Activated naive CD4-positive, alpha-beta T cell treated with anti-CD3 and anti-CD28 coated beads, Interleukin-2, amount 50 U/mL, for 16 hours (primary cell): ENCODE results near the gene SHOX.
"Not testable (repeated sequence)": the region's sequence is repeated elsewhere in the genome, so short reads cannot be mapped to it uniquely, and the experiment has no call there.

Source experiments
- DNase-seq: peaks from one replicate; pipeline ENCODE4 v3.0.0-alpha.2; 2020

The SHOX gene

DNA sequence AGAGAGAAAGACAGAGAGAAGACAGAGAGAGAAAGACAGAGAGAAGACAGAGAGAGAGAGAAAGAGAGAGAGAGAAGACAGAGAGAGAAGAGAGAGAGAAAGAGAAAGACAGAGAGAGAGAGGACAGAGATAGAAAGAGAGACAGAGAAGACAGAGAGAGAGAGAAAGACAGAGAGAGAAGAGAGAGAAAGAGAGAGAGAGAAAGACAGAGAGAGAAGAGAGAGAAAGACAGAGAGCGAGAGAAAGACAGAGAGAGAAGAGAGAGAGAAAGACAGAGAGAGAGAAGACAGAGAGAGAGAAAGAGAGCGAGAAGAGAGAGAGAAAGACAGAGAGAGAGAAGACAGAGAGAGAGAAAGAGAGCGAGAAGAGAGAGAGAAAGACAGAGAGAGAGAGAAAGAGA lies 7.8 kb upstream of the SHOX start:
- DNase-seq, result not testable (repeated sequence)

- no peak for DNase-seq
Measured at GRCh38 chrX:623268-623598, 7.4 kb upstream of the SHOX start.

GRCh38 chrX:623599-624315 lies 6.8 kb upstream of the SHOX start:
- no peak for DNase-seq

- DNase-seq, result no peak
Measured at GRCh38 chrX:625137-625691, 5.4 kb upstream of the SHOX start.

DNA sequence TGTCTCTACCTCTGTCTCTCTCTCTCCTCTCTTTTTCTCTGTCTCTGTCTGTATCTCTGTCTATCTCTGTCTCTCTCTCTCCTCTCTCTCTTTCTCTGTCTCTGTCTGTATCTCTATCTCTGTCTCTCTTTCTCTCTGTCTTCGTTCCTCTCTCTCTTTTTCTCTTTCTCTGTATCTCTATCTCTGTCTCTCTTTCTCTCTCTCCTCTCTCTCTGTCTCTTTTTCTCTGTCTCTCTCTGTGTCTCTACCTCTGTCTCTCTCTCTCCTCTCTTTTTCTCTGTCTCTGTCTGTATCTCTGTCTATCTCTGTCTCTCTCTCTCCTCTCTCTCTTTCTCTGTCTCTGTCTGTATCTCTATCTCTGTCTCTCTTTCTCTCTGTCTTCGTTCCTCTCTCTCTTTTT lies 4.5 kb upstream of the SHOX start:
- DNase-seq, result not testable (repeated sequence)

- DNase-seq, result no peak
Measured at GRCh38 chrX:626745-627509, 3.7 kb upstream of the SHOX start.

GRCh38 chrX:627510-627981 lies 3.0 kb upstream of the SHOX start:
- no peak for DNase-seq

GRCh38 chrX:627995-628394 lies 2.6 kb upstream of the SHOX start:
- no peak for DNase-seq

GRCh38 chrX:629230-630006 lies 1.2 kb upstream of the SHOX start:
- no peak for DNase-seq

- DNase-seq, result no peak
Measured at GRCh38 chrX:630007-630611, 482 bp upstream of the SHOX start.

- no peak for DNase-seq
Measured at GRCh38 chrX:631802-632365, 1.3 kb downstream of the SHOX start.

DNA sequence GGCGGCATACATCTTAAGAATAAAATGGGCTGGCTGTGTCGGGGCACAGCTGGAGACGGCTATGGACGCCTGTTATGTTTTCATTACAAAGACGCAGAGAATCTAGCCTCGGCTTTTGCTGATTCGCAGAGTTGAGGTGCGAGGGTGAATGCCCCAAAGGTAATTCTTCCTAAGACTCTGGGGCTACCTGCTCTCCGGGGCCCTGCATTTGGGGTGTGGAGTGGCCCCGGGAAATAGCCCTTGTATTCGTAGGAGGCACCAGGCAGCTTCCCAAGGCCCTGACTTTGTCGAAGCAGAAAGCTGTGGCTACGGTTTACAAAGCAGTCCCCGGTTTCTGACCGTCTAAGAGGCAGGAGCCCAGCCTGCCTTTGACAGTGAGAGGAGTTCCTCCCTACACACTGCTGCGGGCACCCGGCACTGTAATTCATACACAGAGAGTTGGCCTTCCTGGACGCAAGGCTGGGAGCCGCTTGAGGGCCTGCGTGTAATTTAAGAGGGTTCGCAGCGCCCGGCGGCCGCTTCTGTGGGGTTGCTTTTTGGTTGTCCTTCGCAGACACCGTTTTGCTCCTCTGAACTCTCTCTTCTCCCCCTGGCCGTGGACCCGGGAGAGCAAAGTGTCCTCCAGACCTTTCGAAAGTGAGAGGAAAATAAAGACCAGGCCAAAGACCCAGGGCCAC lies 1.9 kb downstream of the SHOX start:
- DNase-seq, result no peak

- no peak for DNase-seq
Measured at GRCh38 chrX:633043-633984, 2.7 kb downstream of the SHOX start.

DNA sequence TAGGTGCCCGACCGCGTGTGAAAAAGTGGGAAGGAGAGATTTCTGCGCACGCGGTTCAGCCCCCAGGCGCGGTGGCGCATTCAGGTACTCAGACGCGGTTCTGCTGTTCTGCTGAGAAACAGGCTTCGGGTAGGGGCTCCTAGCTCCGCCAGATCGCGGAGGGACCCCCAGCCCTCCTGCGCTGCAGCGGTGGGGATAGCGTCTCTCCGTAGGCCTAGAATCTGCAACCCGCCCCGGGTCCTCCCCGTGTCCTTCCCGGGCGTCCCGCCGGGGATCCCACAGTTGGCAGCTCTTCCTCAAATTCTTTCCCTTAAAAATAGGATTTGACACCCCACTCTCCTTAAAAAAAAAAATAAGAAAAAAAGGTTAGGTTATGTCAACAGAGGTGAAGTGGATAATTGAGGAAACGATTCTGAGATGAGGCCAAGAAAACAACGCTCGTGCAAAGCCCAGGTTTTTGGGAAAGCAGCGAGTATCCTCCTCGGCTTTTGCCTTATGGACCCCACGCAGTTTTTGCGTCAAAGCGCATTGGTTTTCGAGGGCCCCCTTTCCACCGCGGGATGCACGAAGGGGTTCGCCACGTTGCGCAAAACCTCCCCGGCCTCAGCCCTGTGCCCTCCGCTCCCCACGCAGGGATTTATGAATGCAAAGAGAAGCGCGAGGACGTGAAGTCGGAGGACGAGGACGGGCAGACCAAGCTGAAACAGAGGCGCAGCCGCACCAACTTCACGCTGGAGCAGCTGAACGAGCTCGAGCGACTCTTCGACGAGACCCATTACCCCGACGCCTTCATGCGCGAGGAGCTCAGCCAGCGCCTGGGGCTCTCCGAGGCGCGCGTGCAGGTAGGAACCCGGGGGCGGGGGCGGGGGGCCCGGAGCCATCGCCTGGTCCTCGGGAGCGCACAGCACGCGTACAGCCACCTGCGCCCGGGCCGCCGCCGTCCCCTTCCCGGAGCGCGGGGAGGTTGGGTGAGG lies 3.7 kb downstream of the SHOX start:
- DNase-seq, result no peak

GRCh38 chrX:635428-636090 lies 5.0 kb downstream of the SHOX start:
- DNase-seq, result no peak

DNA sequence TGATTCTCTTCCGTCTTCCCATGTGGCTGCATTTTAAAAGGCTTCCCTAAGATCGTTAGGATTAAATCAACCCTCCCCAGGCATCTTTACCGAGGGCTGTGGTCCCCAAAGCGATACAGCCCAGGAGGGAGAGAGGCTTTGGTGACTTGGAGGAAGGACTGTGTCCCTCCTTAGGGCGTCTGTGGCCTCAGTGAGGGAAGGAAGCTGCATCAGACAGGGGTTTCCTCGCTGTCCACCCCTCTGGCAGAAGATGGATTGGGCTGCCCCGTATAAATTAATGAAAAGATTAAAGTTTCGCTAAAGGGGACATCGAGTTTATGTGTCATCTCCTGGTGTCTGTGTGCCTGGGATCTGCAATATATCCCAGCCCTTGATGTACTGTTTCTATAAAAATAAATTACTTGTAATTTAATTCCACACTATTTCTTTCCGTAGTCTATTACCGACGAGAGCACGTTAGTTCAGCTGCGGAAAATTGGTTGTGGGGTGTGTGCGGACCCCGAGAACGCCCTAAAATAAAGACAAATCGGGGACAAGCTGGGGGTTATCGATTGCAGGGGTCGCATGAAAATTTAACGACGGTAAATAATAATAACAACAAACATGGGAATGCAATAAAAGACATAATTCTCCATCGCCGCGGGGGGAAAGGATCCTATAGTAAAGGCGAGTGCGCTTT lies 6.5 kb downstream of the SHOX start:
- no peak for DNase-seq

GRCh38 chrX:637660-638481 lies 7.3 kb downstream of the SHOX start:
- DNase-seq, result no peak
